CD4-positive, alpha-beta T cell treated with Interleukin-21 for 1 hour (primary cell): ENCODE measurements around the gene HSFX4.
A peak's percentile ranks its signal among the peaks of the same experiment; 100 is the strongest.
"Not testable (repeated sequence)": the region's sequence is repeated elsewhere in the genome, so short reads cannot be mapped to it uniquely, and the experiment has no call there.

Experiments
- DNase-seq: peaks from one replicate; pipeline ENCODE4 v3.0.0-alpha.2; 2020

Gene HSFX4

GRCh38 chrX:149938427-149938880, 9.1 kb downstream of the HSFX4 start, which contains the start of gene EOLA2:
TSS of gene EOLA2 (minus strand) at chrX:149938491. CDS start at chrX:149933874, 4,617 bp downstream.
- peak; percentile 95 for DNase-seq

- peak; percentile 91 for DNase-seq
Measured at GRCh38 chrX:149938881-149939654, 9.7 kb downstream of the HSFX4 start.

GRCh38 chrX:149939655-149939904, 10.2 kb downstream of the HSFX4 start:
- no peak for DNase-seq

- DNase-seq: peak; percentile 95
Measured at GRCh38 chrX:149939905-149940673, 10.7 kb downstream of the HSFX4 start.

- DNase-seq: not testable (repeated sequence)
Measured at GRCh38 chrX:149940674-149941024, 11.3 kb downstream of the HSFX4 start.

GRCh38 chrX:149945087-149945670, 15.8 kb downstream of the HSFX4 start:
- DNase-seq: not testable (repeated sequence)

- not testable (repeated sequence) for DNase-seq
Measured at GRCh38 chrX:149945820-149946219, 16.4 kb downstream of the HSFX4 start.

GRCh38 chrX:149946932-149947331, 17.6 kb downstream of the HSFX4 start:
- not testable (repeated sequence) for DNase-seq

GRCh38 chrX:149948016-149948415, 18.6 kb downstream of the HSFX4 start:
- no peak for DNase-seq

- DNase-seq: no peak
Measured at GRCh38 chrX:149949743-149950436, 20.5 kb downstream of the HSFX4 start.

- peak; percentile 17 for DNase-seq
Measured at GRCh38 chrX:149950681-149951080, 21.3 kb downstream of the HSFX4 start.

GRCh38 chrX:149961572-149961971, 32.2 kb downstream of the HSFX4 start:
- no peak for DNase-seq

- DNase-seq: no peak
Measured at GRCh38 chrX:149962010-149962409, 32.6 kb downstream of the HSFX4 start.

- DNase-seq: peak; percentile 23
Measured at GRCh38 chrX:149962859-149963757, 33.7 kb downstream of the HSFX4 start.

- no peak for DNase-seq
Measured at GRCh38 chrX:149979126-149979644, 49.8 kb downstream of the HSFX4 start.
